Esophagus squamous epithelium (tissue), 4 donors: Measurements from ENCODE around the gene DKKL1.

ENCODE experiments used
- POLR2A ChIP-seq, 4 donors: fragments of 450-650 bp; IDR thresholded peaks; one replicate each; pipeline ENCODE4 v1.6.1; 2017; ENCODE audit warnings: antibody characterized with exemption in 4 of 4, mild to moderate bottlenecking in 4 of 4, moderate library complexity in 3 of 4
- TF ChIP-seq, protein P1 (sequence below), 6 experiments: fragments of 450-650 bp in 4 of 6; fragments of 200-600 bp in 2 of 6; sonication (generic) in 2 of 6; IDR thresholded peaks; one replicate each; pipeline ENCODE4 v1.5.1; 2016 to 2019; ENCODE audit warnings: antibody characterized with exemption in 6 of 6, mild to moderate bottlenecking in 4 of 6, moderate library complexity in 4 of 6

DNA sequence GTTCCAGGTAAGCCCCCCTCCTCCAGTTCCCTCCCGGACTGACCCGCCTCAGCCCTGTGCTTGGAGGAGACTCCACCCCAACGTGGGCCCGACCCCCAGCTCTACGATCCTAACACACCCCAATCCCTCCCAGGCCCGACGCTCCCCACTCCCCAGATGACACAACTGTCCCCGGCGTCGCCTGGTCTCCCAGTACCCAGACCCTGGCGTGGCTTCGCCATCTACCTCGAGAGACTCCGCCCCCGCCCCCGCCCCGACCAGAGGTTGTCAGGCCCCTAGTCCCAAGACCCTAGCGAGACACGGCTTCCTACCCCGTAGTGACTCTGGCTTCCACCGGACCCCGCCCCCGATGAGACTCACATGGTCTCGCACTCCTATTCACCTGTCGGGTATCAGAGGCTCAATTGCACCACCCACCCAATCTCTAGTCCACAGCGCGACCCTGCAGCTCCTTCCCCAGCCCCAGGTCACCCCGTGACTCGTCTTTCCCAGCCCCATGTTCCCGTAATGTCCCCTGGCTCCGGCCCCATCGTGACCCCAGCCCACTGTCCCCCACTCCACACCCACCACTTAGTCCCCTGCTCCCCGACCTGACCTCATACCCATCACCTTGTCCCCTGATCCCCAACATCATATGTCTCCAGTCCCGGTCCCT is 25.5 kb upstream of the DKKL1 start:
- TF ChIP-seq, protein P1, sequence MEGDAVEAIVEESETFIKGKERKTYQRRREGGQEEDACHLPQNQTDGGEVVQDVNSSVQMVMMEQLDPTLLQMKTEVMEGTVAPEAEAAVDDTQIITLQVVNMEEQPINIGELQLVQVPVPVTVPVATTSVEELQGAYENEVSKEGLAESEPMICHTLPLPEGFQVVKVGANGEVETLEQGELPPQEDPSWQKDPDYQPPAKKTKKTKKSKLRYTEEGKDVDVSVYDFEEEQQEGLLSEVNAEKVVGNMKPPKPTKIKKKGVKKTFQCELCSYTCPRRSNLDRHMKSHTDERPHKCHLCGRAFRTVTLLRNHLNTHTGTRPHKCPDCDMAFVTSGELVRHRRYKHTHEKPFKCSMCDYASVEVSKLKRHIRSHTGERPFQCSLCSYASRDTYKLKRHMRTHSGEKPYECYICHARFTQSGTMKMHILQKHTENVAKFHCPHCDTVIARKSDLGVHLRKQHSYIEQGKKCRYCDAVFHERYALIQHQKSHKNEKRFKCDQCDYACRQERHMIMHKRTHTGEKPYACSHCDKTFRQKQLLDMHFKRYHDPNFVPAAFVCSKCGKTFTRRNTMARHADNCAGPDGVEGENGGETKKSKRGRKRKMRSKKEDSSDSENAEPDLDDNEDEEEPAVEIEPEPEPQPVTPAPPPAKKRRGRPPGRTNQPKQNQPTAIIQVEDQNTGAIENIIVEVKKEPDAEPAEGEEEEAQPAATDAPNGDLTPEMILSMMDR (IDR thresholded peaks at IDR 0.05), result no peak
- TF ChIP-seq POLR2A (IDR thresholded peaks at IDR 0.05), result no peak
